Spleen (tissue), 7 donors: ENCODE data around the gene USP17L12.
"Not testable (repeated sequence)": the region's sequence is repeated elsewhere in the genome, so short reads cannot be mapped to it uniquely, and the experiment has no call there.

Experiments
- CTCF ChIP-seq, 11 experiments: fragments of 200-600 bp in 7 of 11; fragments of 450-650 bp in 4 of 11; sonication (generic) in 4 of 11; IDR thresholded peaks in 8 of 11; conservative IDR thresholded peaks in 3 of 11; 1 replicate in 7 of 11; 2 replicates in 4 of 11; pipeline versions ENCODE4 v1.4.0 to v1.8.0; 2016 to 2021; ENCODE audit warnings: antibody characterized with exemption in 11 of 11, inconsistent platforms in 4 of 11, mild to moderate bottlenecking in 1 of 11
- POLR2A ChIP-seq, 3 donors: fragments of 450-650 bp; IDR thresholded peaks; one replicate each; pipeline ENCODE4 v1.5.1; 2017; ENCODE audit warnings: antibody characterized with exemption in 3 of 3, mild to moderate bottlenecking in 1 of 3
- POLR2AphosphoS5 ChIP-seq, 3 donors: sonication (generic); formaldehyde crosslinking; IDR thresholded peaks; one replicate each; pipeline ENCODE4 v1.5.1; 2017; ENCODE audit warnings: antibody characterized with exemption in 3 of 3
- donor health status: DM: no; HTN: no; CAD: no; lungs with moderate emphysema.
- donor health status: DM: no; HTN: no; CAD: no.
- donor health status: DM: no; HTN: no; CAD: no.

GRCh38 chr4:9257824-9258223 lies 37.9 kb downstream of the USP17L12 start, which contains the start of gene USP17L20:
- TF ChIP-seq CTCF (IDR thresholded peaks at IDR 0.05 in 8 of 11, conservative IDR thresholded peaks at IDR 0.05 in 3 of 11); POLR2A (IDR thresholded peaks at IDR 0.05); POLR2AphosphoS5 (IDR thresholded peaks at IDR 0.05): not testable (repeated sequence)
